Measurements from ENCODE around the gene THBD.

DNA sequence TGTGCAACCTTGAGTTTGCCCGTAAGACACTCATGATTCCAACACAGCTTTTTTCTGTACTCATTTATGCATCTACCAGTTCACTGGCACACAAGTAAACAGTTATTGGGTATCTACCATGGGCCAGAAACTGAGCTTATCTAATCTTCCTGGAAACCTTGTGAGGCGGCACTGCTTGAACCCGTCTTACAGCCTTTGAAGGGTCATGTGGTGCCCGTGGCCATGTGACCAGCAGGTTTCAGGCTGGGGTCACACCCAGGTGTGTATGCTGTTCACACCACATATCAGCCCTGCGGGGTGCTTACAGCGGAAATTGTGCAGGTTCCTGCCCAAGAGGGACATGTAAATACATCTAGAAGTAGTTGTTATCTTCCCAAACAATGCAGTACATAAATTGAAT, 6.1 kb downstream of the THBD start:
- TF ChIP-seq, protein P1, sequence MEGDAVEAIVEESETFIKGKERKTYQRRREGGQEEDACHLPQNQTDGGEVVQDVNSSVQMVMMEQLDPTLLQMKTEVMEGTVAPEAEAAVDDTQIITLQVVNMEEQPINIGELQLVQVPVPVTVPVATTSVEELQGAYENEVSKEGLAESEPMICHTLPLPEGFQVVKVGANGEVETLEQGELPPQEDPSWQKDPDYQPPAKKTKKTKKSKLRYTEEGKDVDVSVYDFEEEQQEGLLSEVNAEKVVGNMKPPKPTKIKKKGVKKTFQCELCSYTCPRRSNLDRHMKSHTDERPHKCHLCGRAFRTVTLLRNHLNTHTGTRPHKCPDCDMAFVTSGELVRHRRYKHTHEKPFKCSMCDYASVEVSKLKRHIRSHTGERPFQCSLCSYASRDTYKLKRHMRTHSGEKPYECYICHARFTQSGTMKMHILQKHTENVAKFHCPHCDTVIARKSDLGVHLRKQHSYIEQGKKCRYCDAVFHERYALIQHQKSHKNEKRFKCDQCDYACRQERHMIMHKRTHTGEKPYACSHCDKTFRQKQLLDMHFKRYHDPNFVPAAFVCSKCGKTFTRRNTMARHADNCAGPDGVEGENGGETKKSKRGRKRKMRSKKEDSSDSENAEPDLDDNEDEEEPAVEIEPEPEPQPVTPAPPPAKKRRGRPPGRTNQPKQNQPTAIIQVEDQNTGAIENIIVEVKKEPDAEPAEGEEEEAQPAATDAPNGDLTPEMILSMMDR (IDR thresholded peaks at IDR 0.05 in 8 of 11, conservative IDR thresholded peaks at IDR 0.05 in 3 of 11): no peak
- TF ChIP-seq POLR2AphosphoS5 (IDR thresholded peaks at IDR 0.05): no peak

All from spleen (tissue), 7 donors.